ENCODE results near the gene PALM2AKAP2. TPM values are rescaled to one million over a fixed set of nuclear protein-coding genes. Genes with fewer than 3 reads are reported as not detected.

The PALM2AKAP2 gene
- polyA plus RNA-seq, 1 donor from 2014 or later = 0.41 TPM

DNA sequence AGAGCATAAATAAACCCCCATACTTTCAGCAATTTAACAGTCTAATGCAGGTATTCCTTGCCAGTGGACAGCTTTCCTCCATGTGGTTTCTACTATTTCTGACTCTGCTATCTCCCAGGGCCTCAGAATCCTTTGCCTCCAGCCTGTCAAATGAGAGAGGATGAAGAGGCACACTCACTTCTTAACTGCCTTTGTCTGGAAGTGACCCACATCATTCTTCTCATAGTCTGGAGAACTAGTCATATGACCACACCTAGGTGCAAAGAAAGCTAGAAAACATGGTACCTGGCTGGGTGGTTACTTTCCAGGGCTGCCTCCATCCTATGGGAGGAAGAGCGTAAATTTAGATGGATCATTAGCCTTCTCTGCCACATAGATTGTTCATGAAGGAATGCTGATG is 22.5 kb downstream of the PALM2AKAP2 start:
- Histone ChIP-seq H3K9ac (ENCODE audit: low read length) (no peak overlapping the region), H3K9me2 (ENCODE audit: insufficient read depth, low read length) (no peaks in the 10 kb centered on the region), H3F3A (ENCODE audit: insufficient read depth, low read length, poor library complexity, severe bottlenecking) (no peaks in the 10 kb centered on the region), H3K27me3 (ENCODE audit: insufficient read depth, low read depth, low read length) (no peaks in the 10 kb centered on the region), H2AFZ (ENCODE audit: low read depth, low read length) (no peak overlapping the region), H3K36me3 (ENCODE audit: insufficient read depth, low read length) (no peaks in the 10 kb centered on the region), H3K4me2 (ENCODE audit: low read length) (no peak overlapping the region), H3K79me2 (replicated peaks; ENCODE audit: insufficient read depth, low read length) (no peaks in the 10 kb centered on the region), H4K20me1 (ENCODE audit: insufficient read depth) (no peaks in the 10 kb centered on the region), H3K9me3 (ENCODE audit: low read length) (no peaks in the 10 kb centered on the region), H3K27ac (ENCODE audit: low read length) (no peak overlapping the region), H3K4me3 (ENCODE audit: low read length) (no peak overlapping the region)
- TF ChIP-seq REST (IDR thresholded peaks at IDR 0.05; ENCODE audit: borderline replicate concordance) (no peak), POLR2AphosphoS5 (IDR thresholded peaks at IDR 0.05) (no peak), SMC3 (conservative IDR thresholded peaks at IDR 0.05; ENCODE audit: poor library complexity) (no peak), TAF1 (IDR thresholded peaks at IDR 0.05; ENCODE audit: low read depth) (no peak), MXI1 (conservative IDR thresholded peaks at IDR 0.05; ENCODE audit: poor library complexity, severe bottlenecking) (no peak), CTCF (IDR thresholded peaks at IDR 0.05; ENCODE audit: poor library complexity, severe bottlenecking) (no peak), RAD21 (conservative IDR thresholded peaks at IDR 0.05) (no peak), EZH2 (IDR thresholded peaks at IDR 0.05; ENCODE audit: borderline replicate concordance, insufficient read depth, low read length, poor library complexity, severe bottlenecking) (no peak), EP300 (conservative IDR thresholded peaks at IDR 0.05; ENCODE audit: poor library complexity, severe bottlenecking) (no peak)

GRCh38 chr9:109805050-109805449 is 25.1 kb downstream of the PALM2AKAP2 start:
- Histone ChIP-seq H3K4me2 (ENCODE audit: low read length) (no peak overlapping the region), H2AFZ (ENCODE audit: low read depth, low read length) (no peak overlapping the region), H3K4me3 (ENCODE audit: low read length) (no peak overlapping the region), H3F3A (ENCODE audit: insufficient read depth, low read length, poor library complexity, severe bottlenecking) (no peaks in the 10 kb centered on the region), H4K20me1 (ENCODE audit: insufficient read depth) (no peaks in the 10 kb centered on the region), H3K9ac (ENCODE audit: low read length) (no peak overlapping the region), H3K36me3 (ENCODE audit: insufficient read depth, low read length) (no peaks in the 10 kb centered on the region), H3K27ac (ENCODE audit: low read length) (no peak overlapping the region), H3K27me3 (ENCODE audit: insufficient read depth, low read depth, low read length) (no peaks in the 10 kb centered on the region), H3K9me3 (ENCODE audit: low read length) (no peaks in the 10 kb centered on the region), H3K79me2 (replicated peaks; ENCODE audit: insufficient read depth, low read length) (no peaks in the 10 kb centered on the region), H3K9me2 (ENCODE audit: insufficient read depth, low read length) (no peaks in the 10 kb centered on the region)
- TF ChIP-seq EZH2 (IDR thresholded peaks at IDR 0.05; ENCODE audit: borderline replicate concordance, insufficient read depth, low read length, poor library complexity, severe bottlenecking) = no peak
- no peak for TF ChIP-seq TAF1 (IDR thresholded peaks at IDR 0.05; ENCODE audit: low read depth)
- TF ChIP-seq EP300 (conservative IDR thresholded peaks at IDR 0.05; ENCODE audit: poor library complexity, severe bottlenecking) = no peak
- TF ChIP-seq SMC3 (conservative IDR thresholded peaks at IDR 0.05; ENCODE audit: poor library complexity) = no peak
- TF ChIP-seq REST (IDR thresholded peaks at IDR 0.05; ENCODE audit: borderline replicate concordance) = no peak
- TF ChIP-seq MXI1 (conservative IDR thresholded peaks at IDR 0.05; ENCODE audit: poor library complexity, severe bottlenecking) = no peak
- TF ChIP-seq POLR2AphosphoS5 (IDR thresholded peaks at IDR 0.05) = no peak
- TF ChIP-seq RAD21 (conservative IDR thresholded peaks at IDR 0.05) = no peak
- TF ChIP-seq CTCF (IDR thresholded peaks at IDR 0.05; ENCODE audit: poor library complexity, severe bottlenecking) = no peak

Data from neural cell (in vitro differentiated cells).